OCI-LY3 (cell line): ENCODE results near the gene MYO15A.

Experiments used
- EZH2phosphoT487 ChIP-seq: fragments of 200-600 bp; shearing (Covaris generic); IDR thresholded peaks from 2 replicates; pipeline ENCODE4 v1.6.1; 2018; ENCODE audit warnings: antibody characterized with exemption, mixed run types, low read depth
- TF ChIP-seq, protein P1 (sequence below): fragments of 200-600, 300-600 bp; sonication (generic); IDR thresholded peaks from 2 replicates; pipeline ENCODE4 v1.5.1; 2014; ENCODE audit warnings: antibody characterized with exemption, low read length, low read depth

- TF ChIP-seq, protein P1, sequence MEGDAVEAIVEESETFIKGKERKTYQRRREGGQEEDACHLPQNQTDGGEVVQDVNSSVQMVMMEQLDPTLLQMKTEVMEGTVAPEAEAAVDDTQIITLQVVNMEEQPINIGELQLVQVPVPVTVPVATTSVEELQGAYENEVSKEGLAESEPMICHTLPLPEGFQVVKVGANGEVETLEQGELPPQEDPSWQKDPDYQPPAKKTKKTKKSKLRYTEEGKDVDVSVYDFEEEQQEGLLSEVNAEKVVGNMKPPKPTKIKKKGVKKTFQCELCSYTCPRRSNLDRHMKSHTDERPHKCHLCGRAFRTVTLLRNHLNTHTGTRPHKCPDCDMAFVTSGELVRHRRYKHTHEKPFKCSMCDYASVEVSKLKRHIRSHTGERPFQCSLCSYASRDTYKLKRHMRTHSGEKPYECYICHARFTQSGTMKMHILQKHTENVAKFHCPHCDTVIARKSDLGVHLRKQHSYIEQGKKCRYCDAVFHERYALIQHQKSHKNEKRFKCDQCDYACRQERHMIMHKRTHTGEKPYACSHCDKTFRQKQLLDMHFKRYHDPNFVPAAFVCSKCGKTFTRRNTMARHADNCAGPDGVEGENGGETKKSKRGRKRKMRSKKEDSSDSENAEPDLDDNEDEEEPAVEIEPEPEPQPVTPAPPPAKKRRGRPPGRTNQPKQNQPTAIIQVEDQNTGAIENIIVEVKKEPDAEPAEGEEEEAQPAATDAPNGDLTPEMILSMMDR = no peak
- TF ChIP-seq EZH2phosphoT487 = no peak
Measured at GRCh38 chr17:18074566-18075272, 33.8 kb upstream of the MYO15A start.
